ENCODE results near the gene ATG16L2.
"Not testable (repeated sequence)": the region's sequence is repeated elsewhere in the genome, so short reads cannot be mapped to it uniquely, and the experiment has no call there.

Gene ATG16L2

DNA sequence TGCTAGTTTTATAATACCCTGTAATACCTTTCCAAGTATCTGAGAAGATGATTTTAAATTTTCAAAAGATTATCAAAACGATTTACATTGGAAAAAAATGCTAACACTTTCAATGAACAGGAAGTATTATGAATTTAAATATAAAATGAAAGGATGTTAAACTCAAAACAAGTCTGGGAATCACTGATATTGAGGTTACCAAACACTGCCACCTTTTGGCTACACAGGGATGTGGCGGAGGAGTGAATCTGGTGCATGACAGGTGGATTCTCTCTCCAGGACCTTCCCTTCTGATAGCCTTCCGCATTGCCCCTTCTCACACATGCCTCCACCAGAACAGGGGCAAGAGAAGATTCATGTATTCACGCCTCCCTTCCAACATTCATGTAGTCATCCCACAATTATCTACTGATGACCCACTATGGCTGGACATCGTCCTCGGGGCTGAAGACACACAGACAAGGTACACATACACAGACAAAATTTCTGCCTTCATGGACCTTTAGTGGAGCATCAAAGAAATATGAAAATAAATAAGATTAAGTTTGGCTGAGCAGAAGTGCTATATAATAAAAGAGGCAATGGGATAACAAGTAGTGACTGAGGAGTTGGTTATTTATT, 34.7 kb downstream of the ATG16L2 start:
- no peak for DNase-seq (ENCODE audit: low spot score)

GRCh38 chr11:72850832-72851231, 36.6 kb downstream of the ATG16L2 start:
- DNase-seq (ENCODE audit: low spot score): no peak

GRCh38 chr11:72851726-72852125, 37.5 kb downstream of the ATG16L2 start:
- no peak for DNase-seq (ENCODE audit: low spot score)

DNA sequence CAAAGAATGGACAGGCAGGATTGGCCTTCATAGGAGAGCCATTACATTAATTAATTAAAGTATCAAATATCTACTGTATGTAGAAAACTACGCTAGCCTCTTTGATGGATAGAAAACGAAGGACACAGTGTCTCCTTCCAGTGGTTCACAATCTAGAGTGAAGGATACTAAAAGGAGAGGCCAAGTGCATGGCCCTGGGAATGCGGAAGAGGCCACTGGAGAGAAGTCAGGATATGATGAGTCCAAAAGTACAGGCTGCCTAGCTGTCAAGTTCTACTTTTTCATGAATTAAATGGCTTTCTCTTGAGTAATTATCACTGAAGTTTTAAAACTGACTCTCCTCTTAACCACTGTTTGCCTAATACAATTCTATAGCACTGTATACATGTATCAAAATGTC, 41.9 kb downstream of the ATG16L2 start:
- DNase-seq (ENCODE audit: low spot score): no peak

- DNase-seq (ENCODE audit: low spot score): no peak
Measured at GRCh38 chr11:72856551-72857345, 42.5 kb downstream of the ATG16L2 start.

GRCh38 chr11:72858267-72858666, 44.1 kb downstream of the ATG16L2 start:
- DNase-seq (ENCODE audit: low spot score): not testable (repeated sequence)

DNA sequence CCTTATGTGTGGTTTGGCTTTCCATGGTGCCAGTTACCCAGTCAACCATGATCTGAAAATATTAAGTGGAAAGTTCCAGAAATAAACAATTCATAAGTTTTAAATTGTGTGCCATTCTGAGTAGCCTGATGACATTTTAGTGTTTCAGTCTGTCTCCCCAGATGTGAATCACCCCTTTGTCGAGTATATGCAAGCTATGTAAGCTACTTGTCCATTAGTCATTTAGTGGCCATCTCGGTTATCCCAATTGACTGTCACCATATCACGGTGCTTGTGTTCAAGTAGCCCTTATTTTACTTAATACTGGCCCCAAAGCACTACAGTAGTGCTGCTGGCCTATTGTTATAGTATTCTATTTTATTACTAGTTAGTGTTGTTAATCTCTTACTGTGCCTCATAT, 44.9 kb downstream of the ATG16L2 start:
- DNase-seq (ENCODE audit: low spot score): no peak

DNA sequence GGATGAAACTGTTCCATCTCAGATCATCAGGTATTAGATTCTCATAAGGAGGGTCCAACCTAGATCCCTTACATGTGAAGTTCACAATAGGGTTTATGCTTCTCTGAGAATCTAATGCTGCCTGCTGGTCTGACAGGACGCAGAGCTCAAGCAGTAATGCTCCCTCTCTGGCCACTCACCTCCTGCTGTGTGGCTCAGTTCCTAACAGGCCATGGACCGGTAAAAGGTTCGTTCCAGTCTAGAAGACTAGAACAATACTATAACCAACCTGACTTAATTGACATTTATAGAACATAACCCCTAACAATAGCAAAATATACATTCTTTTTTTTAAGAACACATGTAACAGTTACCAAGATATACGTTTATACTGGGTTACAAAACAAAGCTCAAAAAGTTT, 45.8 kb downstream of the ATG16L2 start:
- DNase-seq (ENCODE audit: low spot score): no peak

GRCh38 chr11:72860592-72860991, 46.4 kb downstream of the ATG16L2 start:
- no peak for DNase-seq (ENCODE audit: low spot score)

DNA sequence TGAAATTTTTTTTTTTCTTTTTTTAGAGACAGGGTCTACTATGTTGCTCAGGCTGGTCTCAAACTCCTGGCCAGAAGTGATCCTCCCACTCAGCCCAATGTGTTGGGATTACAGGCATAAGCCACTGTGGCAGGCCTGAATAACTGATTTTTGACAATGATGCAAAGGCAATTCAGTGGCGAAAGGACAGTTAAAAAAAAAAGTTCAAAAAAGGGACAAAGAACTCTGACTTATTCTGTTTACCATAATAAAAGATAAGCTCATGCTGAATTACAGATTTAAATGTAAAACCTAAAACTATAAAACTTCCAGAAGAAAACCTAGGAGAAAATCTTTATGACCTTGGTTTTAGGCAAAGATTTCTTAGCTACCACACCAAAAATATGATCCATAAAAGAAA, 48.9 kb downstream of the ATG16L2 start:
- no peak for DNase-seq (ENCODE audit: low spot score)

DNA sequence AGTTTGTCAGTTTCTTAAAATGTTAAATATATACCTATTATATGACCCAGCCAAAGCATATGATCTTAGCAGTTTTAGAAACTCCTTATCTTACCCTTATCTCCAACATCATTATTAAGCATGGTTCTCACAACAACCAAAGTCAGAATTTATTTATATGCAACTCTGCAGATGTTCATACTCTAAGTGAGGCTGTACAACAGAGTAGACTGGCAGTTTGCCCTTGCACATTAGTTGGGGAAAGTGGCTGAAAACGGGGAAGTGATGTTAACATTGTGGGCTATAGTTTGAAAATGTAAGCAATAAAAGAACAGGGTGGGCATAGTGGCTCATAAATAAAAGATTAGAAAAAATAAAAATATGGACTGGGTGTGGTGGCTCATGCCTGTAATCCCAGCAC, 49.7 kb downstream of the ATG16L2 start:
- no peak for DNase-seq (ENCODE audit: low spot score)

- no peak for DNase-seq (ENCODE audit: low spot score)
Measured at GRCh38 chr11:72864702-72865655, 50.8 kb downstream of the ATG16L2 start.

GRCh38 chr11:72867970-72868369, 53.8 kb downstream of the ATG16L2 start:
- no peak for DNase-seq (ENCODE audit: low spot score)

GRCh38 chr11:72869831-72870230, 55.6 kb downstream of the ATG16L2 start:
- DNase-seq (ENCODE audit: low spot score): no peak

DNA sequence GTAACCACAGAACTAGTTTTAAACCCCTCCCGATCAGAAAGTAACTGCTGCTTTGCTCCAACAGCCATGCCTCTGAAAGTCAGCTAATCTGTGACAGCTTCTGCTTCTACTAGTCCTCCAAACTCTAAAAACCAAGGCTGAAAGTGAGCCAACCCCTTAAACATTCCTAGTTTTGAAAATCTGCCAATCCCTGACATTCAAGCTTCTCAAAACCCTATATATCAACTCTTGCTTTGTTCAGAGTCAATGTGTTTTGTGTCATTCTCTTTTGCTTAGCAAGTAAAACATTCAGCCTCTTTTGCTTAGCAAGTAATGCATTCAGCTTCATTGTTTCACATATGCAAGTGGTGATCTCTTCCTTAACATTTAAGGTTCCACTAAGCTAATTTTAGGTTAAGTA, 56.9 kb downstream of the ATG16L2 start:
- DNase-seq (ENCODE audit: low spot score): no peak

GRCh38 chr11:72872012-72872411, 57.8 kb downstream of the ATG16L2 start:
- no peak for DNase-seq (ENCODE audit: low spot score)

DNA sequence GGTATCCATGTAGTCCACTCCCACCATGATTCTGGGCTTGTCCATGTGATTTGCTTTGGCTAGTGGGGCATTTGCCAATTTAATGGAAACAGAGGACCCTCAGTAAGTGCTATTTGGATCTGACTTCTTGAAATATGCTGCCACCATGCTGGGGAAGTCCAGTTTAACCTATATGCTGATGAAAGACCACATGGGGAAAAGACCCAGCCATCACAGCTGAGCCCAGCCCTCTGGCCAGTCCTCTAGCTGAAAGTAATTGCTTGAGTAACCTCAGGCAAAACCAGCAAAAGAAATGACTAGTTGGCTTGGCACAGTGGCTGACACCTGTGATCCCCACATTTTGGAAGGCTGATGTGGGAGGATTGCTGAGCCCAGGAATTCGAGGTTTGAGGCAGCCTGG, 61.5 kb downstream of the ATG16L2 start:
- DNase-seq (ENCODE audit: low spot score): no peak

DNA sequence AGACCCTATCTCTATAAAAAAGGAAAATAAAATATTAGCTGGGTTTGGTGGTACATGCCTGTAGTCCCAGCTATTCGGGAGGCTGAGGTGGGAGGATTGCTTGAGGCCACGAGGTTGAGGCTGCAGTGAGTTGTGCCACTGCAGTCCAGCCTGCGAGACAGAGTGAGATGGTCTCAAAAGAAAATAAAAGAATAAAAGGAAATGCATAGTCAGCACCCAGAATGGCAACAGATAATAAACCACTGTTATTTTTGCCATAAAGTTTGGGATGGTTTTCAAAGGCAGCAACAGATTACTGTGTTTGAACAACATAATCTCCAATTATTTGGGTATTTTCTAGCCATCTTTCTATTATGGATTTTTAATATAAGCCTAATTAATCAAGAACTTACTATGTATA, 61.9 kb downstream of the ATG16L2 start:
- no peak for DNase-seq (ENCODE audit: low spot score)
